Colonic mucosa (tissue), 4 donors: Measurements from ENCODE around the gene MAD1L1. TPM values are rescaled to one million over a fixed set of nuclear protein-coding genes. Genes with fewer than 3 reads are reported as not detected.

ENCODE experiments used
- DNase-seq: peaks from one replicate; pipeline ENCODE4 v3.0.0-alpha.2; 2020
- H3K27ac ChIP-seq: fragments of 200-600 bp; one replicate; pipeline ENCODE4 v1.8.0; 2021
- H3K27me3 ChIP-seq: fragments of 200-600 bp; one replicate; pipeline ENCODE4 v1.8.0; 2021
- H3K36me3 ChIP-seq: fragments of 200-600 bp; one replicate; pipeline ENCODE4 v1.8.0; 2021
- H3K4me1 ChIP-seq: fragments of 200-600 bp; one replicate; pipeline ENCODE4 v1.8.0; 2021; ENCODE audit warnings: mild to moderate bottlenecking
- H3K4me3 ChIP-seq: fragments of 200-600 bp; one replicate; pipeline ENCODE4 v1.8.0; 2021
- H3K9ac ChIP-seq, 2 donors: one replicate each; pipeline ENCODE4 v1.7.0; 2013; ENCODE audit warnings: control low read depth in 2 of 2, low read depth in 2 of 2, low read length in 2 of 2
- H3K9me3 ChIP-seq: fragments of 200-600 bp; one replicate; pipeline ENCODE4 v1.8.0; 2021
- intact Hi-C: fragments of 100-400 bp; cut with DNase I; formaldehyde crosslinking; loops from one replicate; pipeline ENCODE4 v1.14.1; 2022
- total RNA-seq, 2 donors: library from RNA; stranded (reverse); fragmentation: NEBNext Ultra II Directional in 1 of 2; extraction: Animal tissue kit (Norgen Biotek cat#: 25700) in 1 of 2; gene quantifications; one replicate each; pipeline ENCODE4 v1.2.1, GENCODE V29; 2021
- TF ChIP-seq, protein P1 (sequence below): fragments of 200-600 bp; IDR thresholded peaks from one replicate; pipeline ENCODE4 v1.8.0; 2022; ENCODE audit warnings: antibody characterized with exemption, mild to moderate bottlenecking
- donor health status: healthy.
- donor health status: DM: no; HTN: no; CAD: no.
- donor health status: DM: no; HTN: no; CAD: no.

Gene MAD1L1
- total RNA-seq, 2 donors from 2014 or later = 18.2 to 47.0 TPM

DNA sequence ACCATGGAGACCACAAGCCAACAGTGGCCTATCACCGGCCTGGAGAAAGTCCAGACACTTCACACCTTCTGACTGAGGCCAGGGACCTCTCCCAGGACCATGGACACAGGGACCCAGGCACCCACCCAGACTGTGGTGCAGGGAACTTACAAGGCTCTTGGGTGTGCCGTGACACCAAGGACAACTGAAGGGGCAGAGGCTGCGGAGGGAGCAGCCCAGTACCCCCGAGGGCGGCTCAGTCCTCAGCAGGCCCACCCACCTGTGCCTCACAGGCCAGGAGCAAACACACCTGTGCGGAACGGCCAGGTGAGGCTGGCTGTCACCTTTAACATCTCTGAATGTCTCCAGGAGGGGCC lies 182.3 kb downstream of the MAD1L1 start:
- no peak overlapping the region for H3K27ac ChIP-seq
- no peaks in the 10 kb centered on the region for H3K36me3 ChIP-seq
- no peak overlapping the region for H3K4me3 ChIP-seq
- TF ChIP-seq, protein P1, sequence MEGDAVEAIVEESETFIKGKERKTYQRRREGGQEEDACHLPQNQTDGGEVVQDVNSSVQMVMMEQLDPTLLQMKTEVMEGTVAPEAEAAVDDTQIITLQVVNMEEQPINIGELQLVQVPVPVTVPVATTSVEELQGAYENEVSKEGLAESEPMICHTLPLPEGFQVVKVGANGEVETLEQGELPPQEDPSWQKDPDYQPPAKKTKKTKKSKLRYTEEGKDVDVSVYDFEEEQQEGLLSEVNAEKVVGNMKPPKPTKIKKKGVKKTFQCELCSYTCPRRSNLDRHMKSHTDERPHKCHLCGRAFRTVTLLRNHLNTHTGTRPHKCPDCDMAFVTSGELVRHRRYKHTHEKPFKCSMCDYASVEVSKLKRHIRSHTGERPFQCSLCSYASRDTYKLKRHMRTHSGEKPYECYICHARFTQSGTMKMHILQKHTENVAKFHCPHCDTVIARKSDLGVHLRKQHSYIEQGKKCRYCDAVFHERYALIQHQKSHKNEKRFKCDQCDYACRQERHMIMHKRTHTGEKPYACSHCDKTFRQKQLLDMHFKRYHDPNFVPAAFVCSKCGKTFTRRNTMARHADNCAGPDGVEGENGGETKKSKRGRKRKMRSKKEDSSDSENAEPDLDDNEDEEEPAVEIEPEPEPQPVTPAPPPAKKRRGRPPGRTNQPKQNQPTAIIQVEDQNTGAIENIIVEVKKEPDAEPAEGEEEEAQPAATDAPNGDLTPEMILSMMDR = no peak
- no peak overlapping the region for H3K9ac ChIP-seq
- no peaks in the 10 kb centered on the region for H3K9me3 ChIP-seq
- intact Hi-C loops = no loop called here
- no peaks in the 10 kb centered on the region for H3K27me3 ChIP-seq
- H3K4me1 ChIP-seq = no peaks in the 10 kb centered on the region
- DNase-seq = no peak

DNA sequence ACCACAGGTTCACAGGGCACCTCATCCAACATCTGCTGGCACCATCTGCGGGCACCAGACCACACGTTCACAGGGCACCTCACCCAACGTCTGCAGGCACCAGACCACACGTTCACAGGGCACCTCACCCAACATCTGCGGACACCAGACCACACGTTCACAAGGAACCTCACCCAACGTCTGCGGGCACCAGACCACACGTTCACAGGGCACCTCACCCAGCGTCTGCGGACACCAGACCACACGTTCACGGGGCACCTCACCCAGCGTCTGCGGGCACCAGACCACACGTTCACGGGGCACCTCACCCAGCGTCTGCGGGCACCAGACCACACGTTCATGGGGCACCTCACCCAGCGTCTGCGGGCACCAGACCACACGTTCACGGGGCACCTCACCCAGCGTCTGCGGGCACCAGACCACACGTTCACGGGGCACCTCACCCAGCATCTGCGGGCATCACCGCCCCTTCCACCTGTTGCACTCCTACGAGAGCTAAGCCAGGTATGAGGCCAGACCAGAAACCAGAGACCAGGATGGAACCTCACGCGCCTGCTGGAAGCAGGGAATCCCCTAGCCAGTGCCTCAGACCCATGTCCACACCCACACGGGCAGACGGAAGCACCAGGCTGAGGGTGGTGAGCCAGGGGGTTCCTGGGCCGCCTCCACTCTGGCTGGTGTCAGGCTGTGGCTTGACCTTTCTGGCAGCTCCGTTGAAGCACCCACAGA lies 182.8 kb downstream of the MAD1L1 start:
- no peaks in the 10 kb centered on the region for H3K27me3 ChIP-seq
- no peak overlapping the region for H3K4me3 ChIP-seq
- TF ChIP-seq, protein P1 = no peak
- H3K27ac ChIP-seq = no peak overlapping the region
- DNase-seq = no peak
- H3K9me3 ChIP-seq = no peaks in the 10 kb centered on the region
- intact Hi-C loops = no loop called here
- H3K9ac ChIP-seq = no peak overlapping the region
- H3K4me1 ChIP-seq = no peaks in the 10 kb centered on the region
- no peaks in the 10 kb centered on the region for H3K36me3 ChIP-seq

DNA sequence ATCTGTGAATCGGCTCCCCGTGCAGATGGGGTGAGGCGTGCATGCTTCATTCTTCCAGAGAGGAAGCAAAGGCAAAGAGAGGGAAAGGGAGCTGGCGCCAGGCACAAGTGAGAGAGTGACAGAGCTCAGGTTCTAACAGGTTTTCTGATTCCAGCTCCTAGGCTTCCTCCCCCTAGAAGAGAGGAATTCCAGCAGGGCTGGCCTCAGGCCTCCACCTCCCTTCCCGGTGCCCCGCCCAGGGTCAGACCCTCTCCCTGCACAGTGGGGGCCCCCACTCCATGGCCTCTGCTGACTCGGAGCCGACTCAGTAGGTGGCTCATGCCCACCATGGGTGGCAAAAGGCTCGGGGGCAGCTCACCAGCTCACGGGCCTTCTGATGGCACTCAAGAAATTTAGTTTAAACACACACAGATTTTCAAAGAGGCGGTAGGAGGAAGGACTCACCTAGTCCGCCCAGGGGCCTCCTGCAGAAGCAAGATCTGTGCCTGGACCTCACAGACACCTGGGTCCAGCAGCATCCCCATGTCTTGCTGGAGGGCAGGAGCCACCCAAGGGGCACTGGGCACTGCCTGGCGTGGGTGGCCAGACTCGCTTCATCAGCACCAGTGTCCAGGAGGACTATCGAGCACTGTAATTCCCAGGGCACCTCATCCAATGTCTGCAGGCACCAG lies 183.5 kb downstream of the MAD1L1 start:
- no peaks in the 10 kb centered on the region for H3K9me3 ChIP-seq
- no peaks in the 10 kb centered on the region for H3K4me1 ChIP-seq
- no peak for DNase-seq
- TF ChIP-seq, protein P1 = no peak
- H3K27ac ChIP-seq = no peak overlapping the region
- H3K4me3 ChIP-seq = no peak overlapping the region
- no peaks in the 10 kb centered on the region for H3K27me3 ChIP-seq
- intact Hi-C loops = no loop called here
- H3K9ac ChIP-seq = no peak overlapping the region
- no peaks in the 10 kb centered on the region for H3K36me3 ChIP-seq

DNA sequence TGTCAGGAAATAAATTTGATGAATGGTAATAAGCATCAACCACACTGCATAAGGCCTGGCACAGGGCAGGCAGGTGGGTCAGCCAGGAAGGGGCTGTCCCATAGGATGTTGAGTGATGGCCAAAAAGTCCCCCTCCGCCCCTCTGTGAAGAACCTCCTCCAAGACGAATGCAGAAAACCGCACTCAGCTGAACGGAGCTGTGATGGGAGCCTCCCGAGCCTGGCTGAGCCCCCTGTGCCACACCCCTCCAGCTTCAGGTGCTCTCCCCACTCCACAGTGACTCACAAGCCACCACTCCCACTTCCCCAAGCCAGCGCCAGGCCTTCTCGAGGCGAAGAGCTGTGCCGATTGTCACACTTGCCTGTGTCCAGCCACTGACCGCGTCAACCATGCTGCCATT lies 184.2 kb downstream of the MAD1L1 start:
- Histone ChIP-seq H3K27me3 (no peaks in the 10 kb centered on the region), H3K4me3 (no peak overlapping the region), H3K9ac (no peak overlapping the region), H3K4me1 (no peaks in the 10 kb centered on the region), H3K36me3 (no peaks in the 10 kb centered on the region), H3K27ac (no peak overlapping the region), H3K9me3 (no peaks in the 10 kb centered on the region)
- intact Hi-C loops = no loop called here
- TF ChIP-seq, protein P1 = no peak
- DNase-seq = no peak

DNA sequence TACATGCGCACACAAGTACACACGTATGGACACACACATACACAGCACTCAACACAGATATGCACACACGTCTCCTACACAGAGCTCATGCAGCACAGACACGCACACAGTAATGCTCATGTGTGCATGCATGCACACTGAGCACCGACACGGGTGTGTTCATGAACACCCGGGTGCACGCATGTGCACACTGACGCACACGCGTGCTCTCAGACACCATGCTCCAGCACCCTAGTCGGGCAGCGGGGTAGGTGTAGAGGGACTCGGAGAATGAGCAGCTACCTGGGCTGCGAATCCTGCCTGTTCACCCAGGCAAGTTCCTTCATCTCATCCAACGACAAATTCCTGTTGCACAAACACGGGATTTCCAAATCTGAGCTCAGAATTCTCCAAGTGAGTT lies 184.7 kb downstream of the MAD1L1 start:
- intact Hi-C loops = no loop called here
- Histone ChIP-seq H3K4me3 (no peak overlapping the region), H3K9ac (no peak overlapping the region), H3K9me3 (no peaks in the 10 kb centered on the region), H3K36me3 (no peaks in the 10 kb centered on the region), H3K27me3 (no peaks in the 10 kb centered on the region), H3K27ac (no peak overlapping the region), H3K4me1 (no peaks in the 10 kb centered on the region)
- TF ChIP-seq, protein P1 = no peak
- DNase-seq = no peak
